CD4-positive, alpha-beta T cell (primary cell): Measurements from ENCODE around the gene E2F4. TPM values are rescaled to one million over a fixed set of nuclear protein-coding genes. Genes with fewer than 3 reads are reported as not detected.

ENCODE experiments used
- ATAC-seq: fragments of 200-7000 bp; cut with Tn5 transposase; one replicate; pipeline ENCODE4 v1.10.0; 2022; ENCODE audit warnings: mild to moderate bottlenecking; ENCODE audit not compliant: poor library complexity
- CTCF ChIA-PET: fragments of 350-600 bp; sonication (Branson Sonifier 250); formaldehyde crosslinking; loops from one replicate; lab custom pipeline; 2021; ENCODE audit warnings: antibody characterized with exemption, inconsistent platforms; lab: Charles Lee
- POLR2A ChIA-PET: fragments of 350-600 bp; sonication (Branson Sonifier 250); formaldehyde crosslinking; loops from one replicate; lab custom pipeline; 2021; ENCODE audit warnings: antibody characterized with exemption, inconsistent platforms; lab: Charles Lee
- DNase-seq, 14 experiments: peaks; one replicate each; pipeline ENCODE4 v3.0.0-alpha.2; 2013 to 2020; ENCODE audit warnings: mixed read lengths in 2 of 14
- H3K27ac ChIP-seq, 2 donors: one replicate each; pipeline versions ENCODE4 v1.5.1 to v1.7.0; 2013; ENCODE audit warnings: low read length in 2 of 2, low read depth in 1 of 2, mild to moderate bottlenecking in 1 of 2
- H3K27me3 ChIP-seq, 2 experiments: 1 replicate in 1 of 2; 2 replicates in 1 of 2; pipeline versions ENCODE4 v1.6.1 to v1.7.0; 2013; ENCODE audit warnings: low read length in 2 of 2, control low read depth in 1 of 2, mild to moderate bottlenecking in 1 of 2, moderate library complexity in 1 of 2; ENCODE audit not compliant: insufficient read depth in 2 of 2, control insufficient read depth in 1 of 2
- H3K36me3 ChIP-seq: one replicate; pipeline ENCODE4 v1.6.1; 2013; ENCODE audit warnings: low read length, control low read depth; ENCODE audit not compliant: insufficient read depth
- H3K4me1 ChIP-seq: one replicate; pipeline ENCODE4 v1.6.1; 2013; ENCODE audit warnings: low read length, control low read depth; ENCODE audit not compliant: insufficient read depth
- H3K4me3 ChIP-seq: one replicate; pipeline ENCODE4 v1.5.1; 2013; ENCODE audit warnings: mild to moderate bottlenecking, low read length, moderate library complexity
- H3K9me3 ChIP-seq, 2 experiments: 1 replicate in 1 of 2; 2 replicates in 1 of 2; pipeline versions ENCODE4 v1.6.1 to v1.7.0; 2013; ENCODE audit warnings: low read length in 2 of 2, mild to moderate bottlenecking in 2 of 2, control low read depth in 1 of 2, moderate library complexity in 1 of 2; ENCODE audit not compliant: control insufficient read depth in 1 of 2, insufficient read depth in 1 of 2
- H3K27ac Mint-ChIP-seq: one replicate; pipeline ENCODE4 v1.8.0; 2020; ENCODE audit warnings: mixed read lengths
- H3K27me3 Mint-ChIP-seq: one replicate; pipeline ENCODE4 v1.8.0; 2021; ENCODE audit warnings: mixed read lengths
- H3K36me3 Mint-ChIP-seq: one replicate; pipeline ENCODE4 v1.8.0; 2021; ENCODE audit warnings: low read depth, mixed read lengths
- H3K4me1 Mint-ChIP-seq: one replicate; pipeline ENCODE4 v1.8.0; 2021; ENCODE audit warnings: low read depth, mixed read lengths
- H3K4me3 Mint-ChIP-seq: one replicate; pipeline ENCODE4 v1.8.0; 2020; ENCODE audit warnings: mild to moderate bottlenecking, mixed read lengths
- H3K9me3 Mint-ChIP-seq: one replicate; pipeline ENCODE4 v1.8.0; 2020; ENCODE audit warnings: mixed read lengths
- intact Hi-C, 2 experiments: fragments of 100-400 bp; cut with DNase I in 1 of 2; cut with micrococcal nuclease in 1 of 2; formaldehyde crosslinking; loops; one replicate each; pipeline versions ENCODE4 v1.15.1 to v1.9.0; 2023 to 2025; cut with DNase I, micrococcal nuclease
- total RNA-seq, 174 experiments: library from RNA in 2 of 174; stranded (reverse) in 2 of 174; gene quantifications; one replicate each; pipeline ENCODE4 v1.2.3 and lab custom pipeline; 2021 to 2026
- TF ChIP-seq, protein P1 (sequence below): fragments of 200-600 bp; IDR thresholded peaks from one replicate; pipeline ENCODE4 v1.8.0; 2022; ENCODE audit warnings: antibody characterized with exemption, mild to moderate bottlenecking

Gene E2F4
- total RNA-seq, 2 experiments from 2014 or later = 50.9 to 56.1 TPM

DNA sequence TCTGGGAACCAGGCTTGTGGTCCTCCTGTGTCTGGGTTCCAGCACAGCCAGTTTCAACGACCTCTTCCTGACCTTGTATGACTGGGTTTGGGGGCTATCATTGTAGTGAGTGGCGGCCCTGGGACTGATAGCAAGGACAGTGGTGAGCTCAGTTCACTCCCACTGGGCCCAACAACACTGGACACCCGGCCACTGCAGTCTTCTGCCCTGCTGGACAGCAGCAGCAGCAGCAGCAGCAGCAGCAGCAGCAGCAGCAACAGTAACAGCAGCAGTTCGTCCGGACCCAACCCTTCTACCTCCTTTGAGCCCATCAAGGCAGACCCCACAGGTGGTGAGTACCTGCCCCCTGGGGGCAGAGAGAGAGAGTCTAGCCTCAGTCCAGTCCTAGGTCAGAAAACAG, 3.7 kb downstream of the E2F4 start:
- Histone ChIP-seq H3K4me3 (no peak overlapping the region), H3K9me3 (no peaks in the 10 kb centered on the region), H3K4me1 (peaks cover 51% of the 10 kb centered on the region), H3K36me3 (peaks cover 64% of the 10 kb centered on the region), H3K27ac (no peak overlapping the region), H3K27me3 (no peaks in the 10 kb centered on the region)
- peak overlapping the region; percentile 10 for H3K27ac Mint-ChIP-seq
- intact Hi-C loops = no loop called here
- ATAC-seq = no peak
- H3K36me3 Mint-ChIP-seq = peaks cover 74% of the 10 kb centered on the region
- TF ChIP-seq, protein P1, sequence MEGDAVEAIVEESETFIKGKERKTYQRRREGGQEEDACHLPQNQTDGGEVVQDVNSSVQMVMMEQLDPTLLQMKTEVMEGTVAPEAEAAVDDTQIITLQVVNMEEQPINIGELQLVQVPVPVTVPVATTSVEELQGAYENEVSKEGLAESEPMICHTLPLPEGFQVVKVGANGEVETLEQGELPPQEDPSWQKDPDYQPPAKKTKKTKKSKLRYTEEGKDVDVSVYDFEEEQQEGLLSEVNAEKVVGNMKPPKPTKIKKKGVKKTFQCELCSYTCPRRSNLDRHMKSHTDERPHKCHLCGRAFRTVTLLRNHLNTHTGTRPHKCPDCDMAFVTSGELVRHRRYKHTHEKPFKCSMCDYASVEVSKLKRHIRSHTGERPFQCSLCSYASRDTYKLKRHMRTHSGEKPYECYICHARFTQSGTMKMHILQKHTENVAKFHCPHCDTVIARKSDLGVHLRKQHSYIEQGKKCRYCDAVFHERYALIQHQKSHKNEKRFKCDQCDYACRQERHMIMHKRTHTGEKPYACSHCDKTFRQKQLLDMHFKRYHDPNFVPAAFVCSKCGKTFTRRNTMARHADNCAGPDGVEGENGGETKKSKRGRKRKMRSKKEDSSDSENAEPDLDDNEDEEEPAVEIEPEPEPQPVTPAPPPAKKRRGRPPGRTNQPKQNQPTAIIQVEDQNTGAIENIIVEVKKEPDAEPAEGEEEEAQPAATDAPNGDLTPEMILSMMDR = no peak
- peak overlapping the region; percentile 30 for H3K4me3 Mint-ChIP-seq
- H3K27me3 Mint-ChIP-seq = no peaks in the 10 kb centered on the region
- ChIA-PET CTCF (interaction anchor here (1.3 kb wide), 1 partner anchor 95 kb away, joined by 3 read pairs; no protein-coding TSS in a partner anchor), POLR2A (interaction anchor here (0.6 to 1.3 kb wide), 2 partner anchors 24 to 31 kb away, joined by 3 to 4 read pairs; partner anchors contain the start of gene TMEM208)
- peaks cover 50% of the 10 kb centered on the region for H3K4me1 Mint-ChIP-seq
- H3K9me3 Mint-ChIP-seq = no peaks in the 10 kb centered on the region
- no peak for DNase-seq

DNA sequence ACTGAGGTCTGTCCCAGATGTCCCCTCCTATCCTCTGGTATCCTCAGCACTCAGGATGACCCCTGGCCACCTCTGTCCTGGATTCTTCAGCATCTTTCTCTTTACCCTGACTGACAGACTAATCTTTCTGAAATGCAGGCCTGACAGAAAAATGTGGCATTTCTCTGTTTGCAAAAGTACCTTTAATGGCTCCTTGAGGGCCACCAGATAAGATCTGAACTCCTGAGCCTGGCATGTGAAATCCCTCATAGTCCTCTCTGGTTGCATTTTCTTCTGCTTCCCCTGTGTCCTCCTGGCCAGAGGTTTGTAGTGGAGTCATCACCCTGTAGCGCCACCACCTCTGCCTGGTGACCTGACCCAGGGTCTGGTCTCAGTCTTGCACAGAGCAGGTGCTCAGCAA, 4.9 kb downstream of the E2F4 start:
- Mint-ChIP-seq H3K27me3 (no peaks in the 10 kb centered on the region), H3K27ac (no peak overlapping the region), H3K36me3 (peaks cover 77% of the 10 kb centered on the region), H3K9me3 (no peaks in the 10 kb centered on the region), H3K4me1 (peaks cover 43% of the 10 kb centered on the region), H3K4me3 (peak overlapping the region; percentile 26)
- Histone ChIP-seq H3K27ac (no peak overlapping the region), H3K4me1 (peaks cover 44% of the 10 kb centered on the region), H3K27me3 (no peaks in the 10 kb centered on the region), H3K36me3 (peaks cover 73% of the 10 kb centered on the region), H3K9me3 (no peaks in the 10 kb centered on the region), H3K4me3 (no peak overlapping the region)
- ChIA-PET POLR2A (interaction anchor here (0.6 to 1.3 kb wide), 2 partner anchors 30 to 244 kb away, joined by 4 to 5 read pairs; partner anchors contain the start of gene TMEM208), CTCF (no interaction called here)
- intact Hi-C loops = no loop called here
- ATAC-seq = no peak
- no peak for DNase-seq
- TF ChIP-seq, protein P1 = no peak

DNA sequence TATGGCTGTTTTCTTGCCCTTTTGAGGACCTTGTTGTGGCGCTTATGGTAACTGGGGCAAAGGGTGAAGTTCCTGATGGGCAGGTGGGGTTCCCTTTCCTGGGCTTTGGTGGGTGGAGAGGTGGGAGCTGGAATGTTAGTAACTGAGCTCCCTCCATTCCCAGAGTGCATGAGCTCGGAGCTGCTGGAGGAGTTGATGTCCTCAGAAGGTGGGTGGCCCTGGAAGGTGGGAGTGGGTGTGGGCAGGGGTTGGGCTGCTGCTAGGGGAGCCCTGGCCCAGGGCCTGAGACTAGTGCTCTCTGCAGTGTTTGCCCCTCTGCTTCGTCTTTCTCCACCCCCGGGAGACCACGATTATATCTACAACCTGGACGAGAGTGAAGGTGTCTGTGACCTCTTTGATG, 5.7 kb downstream of the E2F4 start:
- CTCF ChIA-PET = interaction anchor here (0.5 to 1.5 kb wide), 4 partner anchors 20 to 281 kb away, joined by 3 to 6 read pairs (median 3); partner anchors contain the start of gene TMEM208

More for the DNA sequence above, 5.7 kb downstream of the E2F4 start:
- Mint-ChIP-seq H3K36me3 (peaks cover 77% of the 10 kb centered on the region), H3K9me3 (no peaks in the 10 kb centered on the region), H3K4me1 (peaks cover 37% of the 10 kb centered on the region), H3K4me3 (no peak overlapping the region), H3K27me3 (no peaks in the 10 kb centered on the region), H3K27ac (no peak overlapping the region)
- Histone ChIP-seq H3K27me3 (no peaks in the 10 kb centered on the region), H3K4me3 (no peak overlapping the region), H3K9me3 (no peaks in the 10 kb centered on the region), H3K4me1 (peaks cover 38% of the 10 kb centered on the region), H3K36me3 (peaks cover 81% of the 10 kb centered on the region), H3K27ac (no peak overlapping the region)
- DNase-seq (no peak), ATAC-seq (no peak)
- TF ChIP-seq, protein P1 = no peak
- intact Hi-C loops = no loop called here
- POLR2A ChIA-PET = interaction anchor here (0.6 to 0.9 kb wide), 2 partner anchors 29 to 245 kb away, joined by 4 to 5 read pairs; partner anchors contain the start of gene TMEM208
